Stimulated activated CD8-positive, alpha-beta memory T cell treated with anti-CD3 and anti-CD28 coated beads, Interleukin-4, amount 100 ng/mL, for 24 hours (primary cell): ENCODE results near the gene GAREM1.
"Not testable (repeated sequence)": the region's sequence is repeated elsewhere in the genome, so short reads cannot be mapped to it uniquely, and the experiment has no call there.

Experiments used
- DNase-seq: peaks from one replicate; pipeline ENCODE4 v3.0.0-alpha.2; 2020; ENCODE audit warnings: low read depth

GAREM1 gene

GRCh38 chr18:32368991-32369390 is 101.7 kb downstream of the GAREM1 start:
- no peak for DNase-seq

DNA sequence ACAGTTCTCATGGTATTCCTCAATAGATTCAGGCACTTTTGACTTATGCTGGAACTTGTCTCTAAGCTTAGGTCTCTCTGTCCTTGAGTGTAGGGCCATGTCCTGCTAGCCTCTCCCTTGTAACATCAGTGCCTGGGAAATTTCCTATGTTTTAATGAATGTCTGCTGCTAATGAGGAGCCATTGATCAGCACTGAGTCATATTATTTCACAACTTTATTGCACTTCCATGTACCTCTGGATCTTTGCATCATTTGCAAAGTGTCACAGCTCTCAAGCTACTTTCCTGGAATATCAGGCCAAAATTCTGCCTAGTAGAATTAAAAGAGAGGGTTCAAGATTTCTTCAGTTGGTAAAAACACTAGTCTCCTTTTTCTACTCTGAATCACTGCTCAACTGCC is 102.5 kb downstream of the GAREM1 start:
- no peak for DNase-seq

DNA sequence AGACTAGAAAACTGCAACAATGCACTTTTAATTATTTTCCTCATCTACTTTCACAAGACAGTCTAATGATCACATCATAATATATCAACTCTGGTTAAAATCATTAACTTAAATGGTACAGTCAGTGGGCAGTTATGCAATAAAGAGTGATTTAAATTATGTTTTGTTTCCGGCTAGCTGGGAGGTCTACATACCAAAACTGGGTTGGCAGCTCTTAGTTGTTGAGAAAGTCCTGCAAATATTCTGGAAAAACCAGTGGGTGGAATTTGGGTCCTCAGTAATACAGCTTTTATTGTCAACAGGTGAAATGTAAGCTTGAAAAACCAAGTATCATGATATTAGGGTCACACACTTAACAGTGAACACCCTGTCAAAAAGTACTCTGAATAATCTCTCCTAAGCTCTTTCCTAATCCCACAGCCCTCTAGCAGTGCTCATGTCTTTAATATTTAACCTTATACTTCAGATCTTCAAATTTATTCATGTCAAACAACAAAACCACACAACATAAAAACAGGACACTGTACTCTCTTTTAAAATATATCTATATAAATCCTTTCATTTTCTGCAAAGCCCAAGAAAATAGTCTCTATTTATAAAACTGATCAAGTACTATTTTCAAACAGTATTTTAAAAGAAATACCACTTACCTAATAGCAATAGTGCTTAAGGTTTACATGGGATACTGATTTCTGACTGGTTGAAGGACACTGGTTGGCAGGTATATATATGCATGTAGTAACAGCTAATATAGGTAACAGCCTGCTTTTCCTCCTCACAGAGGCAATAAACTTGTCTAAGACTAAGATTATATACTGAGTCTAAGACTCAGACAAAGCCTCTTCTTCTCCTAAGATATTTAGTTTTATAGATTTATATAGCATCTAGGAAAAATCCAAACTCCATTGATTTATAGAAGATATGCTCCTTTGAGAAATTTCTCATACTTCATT is 103.8 kb downstream of the GAREM1 start:
- DNase-seq, result no peak

DNA sequence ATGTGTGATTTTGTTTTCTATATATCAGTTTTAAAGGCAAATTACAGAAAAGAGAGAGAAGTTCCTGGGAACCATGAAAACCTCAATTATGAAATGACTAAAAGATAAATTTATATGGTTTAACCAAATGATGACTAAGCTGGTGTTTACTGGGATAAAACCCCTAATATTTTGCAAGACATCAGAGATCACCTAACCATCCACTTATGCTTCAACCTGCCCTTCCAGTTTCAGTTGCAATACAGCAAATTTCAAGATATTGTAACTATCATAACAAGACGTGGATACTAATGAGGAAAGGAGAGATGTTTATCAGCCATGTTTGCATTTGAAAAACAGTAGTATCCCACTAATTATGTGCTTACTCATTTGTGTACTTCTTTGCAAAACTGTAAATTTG is 108.2 kb downstream of the GAREM1 start:
- DNase-seq, result no peak

DNA sequence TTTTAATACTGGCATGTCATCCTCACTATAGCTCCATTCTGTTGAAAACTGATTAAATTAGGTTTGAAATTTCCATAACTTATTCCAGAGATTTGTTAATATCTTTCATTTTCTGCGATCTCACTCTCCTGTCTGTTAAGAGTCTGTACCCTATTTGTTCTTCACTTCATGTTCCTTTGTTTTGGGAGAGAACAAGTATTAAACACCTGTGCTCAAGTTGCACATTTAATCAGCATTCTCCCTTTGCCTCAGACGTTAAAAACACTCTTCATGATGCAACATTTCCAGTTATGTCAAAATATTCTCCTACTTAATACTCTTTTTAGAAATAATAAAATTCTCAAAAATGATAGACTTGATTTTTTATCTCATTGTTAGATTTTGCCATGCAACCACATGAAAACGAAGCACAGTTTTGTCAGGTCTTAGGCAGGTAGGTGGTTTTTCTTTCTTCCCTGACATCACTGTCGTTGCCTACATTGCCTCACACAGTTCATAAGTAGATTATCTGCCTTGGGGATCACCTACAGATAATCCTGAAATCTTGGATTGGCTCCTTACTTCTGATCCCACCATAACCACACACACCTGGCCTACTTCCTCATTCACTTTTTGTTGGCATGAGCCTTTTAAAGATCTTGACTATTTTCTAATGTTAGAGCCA is 109.9 kb downstream of the GAREM1 start:
- no peak for DNase-seq

- no peak for DNase-seq
Observed at GRCh38 chr18:32358529-32358928, 112.2 kb downstream of the GAREM1 start.

DNA sequence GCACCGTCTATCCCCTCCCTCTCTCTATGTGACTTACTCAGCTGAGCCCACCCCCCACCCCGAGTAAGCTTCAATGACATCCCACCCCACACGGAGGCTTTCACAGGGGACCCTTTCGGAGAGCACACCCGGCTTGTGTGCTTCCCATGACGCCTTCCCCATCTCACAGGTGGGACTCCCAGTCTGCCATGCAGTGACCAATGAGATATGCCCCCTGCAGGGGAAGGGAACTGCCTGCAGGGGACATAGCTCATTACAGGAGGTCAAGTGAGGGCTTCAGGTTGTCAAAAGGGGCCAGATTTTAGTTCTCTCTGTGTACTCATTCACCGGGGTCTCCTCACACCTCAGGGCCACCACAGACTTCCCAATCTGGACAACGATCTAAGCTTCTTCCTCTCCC is 112.6 kb downstream of the GAREM1 start:
- DNase-seq, result no peak

- no peak for DNase-seq
Observed at GRCh38 chr18:32355896-32356295, 114.8 kb downstream of the GAREM1 start.

DNA sequence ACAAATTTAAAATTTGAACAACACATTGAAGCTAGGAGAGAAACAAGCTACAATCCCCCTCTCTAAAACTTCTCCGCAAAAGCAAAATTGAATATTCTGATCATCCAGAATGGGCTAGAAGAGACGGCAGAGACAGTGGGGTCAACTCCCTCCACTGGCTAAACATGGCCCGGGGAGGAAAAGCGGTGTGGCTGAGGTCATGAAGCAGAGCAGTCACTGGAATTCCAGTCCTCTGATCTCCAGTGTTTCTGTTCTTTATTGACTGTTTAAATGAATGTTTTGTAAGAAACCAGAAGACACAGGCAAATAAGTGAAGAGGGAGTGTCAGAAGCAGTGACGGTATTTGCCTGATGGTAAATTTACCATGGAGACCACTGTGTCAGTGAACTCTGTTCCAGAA is 116.2 kb downstream of the GAREM1 start:
- DNase-seq, result no peak

DNA sequence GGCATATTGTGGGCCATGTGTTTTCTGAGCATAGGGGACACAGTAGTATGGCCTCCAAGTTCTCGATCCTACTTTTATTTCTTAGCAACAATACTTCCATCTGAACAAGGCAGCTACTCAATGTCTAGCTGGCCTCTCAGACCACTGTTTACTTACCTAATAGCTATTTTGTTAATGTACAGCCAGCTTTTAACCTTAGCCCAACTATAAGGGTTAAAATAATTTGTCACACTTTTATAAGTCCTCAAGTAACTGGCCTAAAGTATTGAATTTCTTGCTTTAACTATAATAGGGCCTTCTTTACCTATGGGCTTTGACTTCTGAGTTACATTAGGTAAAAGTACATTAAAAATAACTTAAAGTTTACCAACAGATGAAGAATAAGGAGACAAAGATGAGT is 117.4 kb downstream of the GAREM1 start:
- no peak for DNase-seq

DNA sequence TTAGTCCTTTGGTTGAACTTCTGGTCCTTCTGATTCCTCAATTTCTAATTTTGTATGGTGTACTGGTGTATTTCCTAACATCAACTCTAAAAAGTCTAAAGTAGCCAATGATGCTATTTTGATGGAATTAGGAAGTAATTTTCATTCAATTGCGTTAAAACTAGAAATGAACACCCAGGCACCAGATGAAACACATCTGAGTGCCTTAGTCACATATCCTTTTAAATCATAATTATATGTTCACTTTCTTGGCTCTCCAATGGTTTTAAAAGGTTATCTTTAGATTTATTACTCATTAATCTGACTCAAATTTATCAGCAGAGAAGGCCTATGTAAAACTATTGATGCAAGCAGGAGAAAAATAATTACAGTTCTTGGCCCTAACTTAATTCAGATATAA is 119.7 kb downstream of the GAREM1 start:
- DNase-seq, result no peak

DNA sequence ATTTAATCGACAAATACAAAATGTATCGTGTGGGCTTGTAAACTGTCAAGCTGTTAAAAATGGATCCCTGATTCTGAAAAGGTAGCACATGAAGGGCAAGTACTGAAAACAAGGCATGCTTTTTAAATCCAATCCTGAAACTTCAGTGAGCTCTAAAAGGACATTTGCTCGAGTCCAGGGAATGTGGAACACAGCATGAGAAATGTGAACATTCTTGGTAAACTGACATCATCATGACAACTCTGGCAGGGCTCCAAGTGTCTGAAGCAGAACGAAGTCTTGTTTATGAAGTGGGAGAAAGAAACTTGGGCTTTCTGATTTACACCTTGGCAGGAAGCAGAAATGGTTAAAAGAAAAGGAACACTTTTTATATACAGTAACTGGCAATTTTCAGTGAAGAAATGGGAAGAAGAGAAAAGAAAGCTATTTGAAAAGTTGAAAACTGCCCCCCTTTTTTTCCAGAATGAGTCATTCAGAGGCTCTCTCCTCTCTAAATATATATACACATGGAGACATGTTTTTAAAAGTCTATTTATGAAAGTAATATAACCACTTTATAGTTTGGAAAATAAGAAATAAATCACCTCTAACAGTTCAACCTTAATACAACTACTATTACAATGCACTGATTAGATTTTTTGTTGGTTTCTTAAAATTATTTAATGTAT is 120.8 kb downstream of the GAREM1 start:
- no peak for DNase-seq

DNA sequence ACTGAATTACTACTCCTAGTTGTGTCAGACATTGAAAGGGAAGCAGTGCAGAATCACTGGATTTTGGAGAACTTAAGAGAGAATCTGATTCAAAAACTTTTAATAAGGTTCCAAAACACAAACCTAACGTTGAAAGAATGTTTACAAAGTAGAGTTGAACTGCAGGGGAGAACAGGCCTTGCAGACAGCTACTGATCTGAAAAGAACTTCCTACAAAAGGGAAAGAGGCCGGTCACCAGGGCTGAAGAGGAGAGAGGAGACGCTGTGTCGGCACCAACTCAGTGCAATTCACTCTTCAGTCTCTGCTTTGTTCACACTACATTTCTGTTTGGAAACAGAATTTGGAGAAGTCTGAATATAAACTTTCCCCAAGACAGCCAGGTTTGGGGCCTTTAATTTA is 124.0 kb downstream of the GAREM1 start:
- DNase-seq, result no peak

GRCh38 chr18:32343634-32344033 is 127.0 kb downstream of the GAREM1 start:
- DNase-seq, result no peak

- DNase-seq, result not testable (repeated sequence)
Observed at GRCh38 chr18:32341112-32341511, 129.6 kb downstream of the GAREM1 start.

- no peak for DNase-seq
Observed at GRCh38 chr18:32339045-32339444, 131.6 kb downstream of the GAREM1 start.

- no peak for DNase-seq
Observed at GRCh38 chr18:32337821-32338220, 132.9 kb downstream of the GAREM1 start.

DNA sequence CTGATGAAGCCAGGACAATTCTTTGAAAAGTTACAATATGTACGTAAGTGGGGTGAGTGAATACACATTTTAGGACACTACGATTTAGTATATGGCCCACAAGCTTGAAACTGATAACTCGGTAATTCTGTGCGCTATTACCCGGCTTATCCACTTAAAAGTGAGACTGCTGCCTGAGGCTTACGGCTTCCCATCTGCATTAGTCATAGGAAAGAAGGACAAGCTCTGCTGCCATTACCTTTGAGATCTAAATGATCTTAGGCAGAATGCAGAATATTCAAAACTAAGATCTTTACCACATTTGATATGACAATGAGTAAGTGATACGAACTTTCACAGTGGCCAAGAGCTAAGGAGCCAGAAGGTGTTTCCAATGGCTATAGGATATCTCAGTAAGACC is 133.3 kb downstream of the GAREM1 start:
- no peak for DNase-seq

- DNase-seq, result no peak
Observed at GRCh38 chr18:32335228-32335627, 135.5 kb downstream of the GAREM1 start.

DNA sequence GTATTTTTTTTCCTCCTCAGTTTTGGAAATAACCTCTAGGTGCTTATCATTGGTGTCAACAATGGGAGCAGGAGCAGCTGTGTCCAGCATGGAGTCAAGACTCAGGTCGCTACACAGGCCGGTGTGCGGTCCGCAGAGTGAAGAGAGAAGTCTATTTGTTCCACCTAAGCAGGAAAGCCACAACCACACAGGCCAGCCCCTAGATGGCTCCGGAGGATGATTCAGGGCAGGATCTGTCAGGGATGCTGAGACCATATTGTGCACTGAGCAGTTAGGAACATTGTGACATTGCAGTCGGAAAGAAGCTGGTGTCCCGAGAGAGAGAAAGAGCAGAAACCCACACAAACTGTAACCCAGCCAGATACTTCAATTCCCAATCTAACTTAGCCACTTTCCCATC is 136.9 kb downstream of the GAREM1 start:
- DNase-seq, result no peak

GRCh38 chr18:32332708-32333107 is 138.0 kb downstream of the GAREM1 start:
- no peak for DNase-seq

DNA sequence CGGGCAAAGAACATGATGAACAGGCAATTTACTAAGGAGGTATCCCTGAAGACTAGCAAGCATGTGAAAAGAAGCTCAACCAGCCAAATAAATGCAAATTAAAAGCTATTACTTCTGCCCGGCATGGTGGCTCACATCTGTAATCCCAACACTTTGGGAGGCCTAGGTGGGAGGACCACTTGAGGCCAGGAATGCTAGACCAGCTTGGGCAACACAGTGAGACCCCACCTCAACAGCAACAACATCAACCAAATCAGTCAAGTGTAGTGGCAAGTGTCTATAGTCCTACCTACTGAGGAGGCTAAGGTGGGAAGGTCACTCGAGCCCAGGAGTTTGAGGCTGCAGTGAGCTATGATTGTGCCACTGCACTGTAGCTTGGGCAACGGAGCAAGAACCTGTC is 141.7 kb downstream of the GAREM1 start:
- DNase-seq, result no peak

- DNase-seq, result no peak
Observed at GRCh38 chr18:32328379-32328778, 142.3 kb downstream of the GAREM1 start.
